NCI-H1436 (cell line): ENCODE data around the gene OTUD4.

ENCODE experiments used
- DNase-seq: peaks from one replicate; lab custom pipeline; 2025; lab: John Stamatoyannopoulos, UW

Gene OTUD4

GRCh38 chr4:145130788-145131399, 49.5 kb downstream of the OTUD4 start:
- DNase-seq = no peak

- no peak for DNase-seq
Measured at GRCh38 chr4:145130130-145130529, 50.3 kb downstream of the OTUD4 start.

GRCh38 chr4:145125396-145125795, 55.0 kb downstream of the OTUD4 start:
- DNase-seq = no peak

- no peak for DNase-seq
Measured at GRCh38 chr4:145108128-145108527, 72.3 kb downstream of the OTUD4 start.

- DNase-seq = no peak
Measured at GRCh38 chr4:145107126-145107525, 73.3 kb downstream of the OTUD4 start.

DNA sequence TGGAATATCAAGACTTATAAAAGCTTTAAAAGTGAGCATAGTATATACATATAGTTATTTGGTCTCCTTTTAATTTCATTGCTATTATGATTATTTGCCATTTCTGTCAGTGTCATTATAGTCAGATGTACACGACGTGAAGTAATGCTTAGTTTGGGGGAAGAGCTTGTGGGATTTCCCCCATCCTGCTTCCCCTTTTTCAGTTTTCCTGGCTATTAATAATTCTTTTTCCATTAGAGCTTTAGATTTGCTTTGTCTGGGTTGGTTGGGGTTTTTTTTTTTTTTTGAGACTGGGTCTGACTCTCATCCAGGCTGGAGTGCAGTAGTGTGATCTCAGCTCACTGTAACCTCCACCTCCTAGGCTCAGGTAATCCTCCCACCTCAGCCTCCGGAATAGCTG, 76.9 kb downstream of the OTUD4 start:
- no peak for DNase-seq

DNA sequence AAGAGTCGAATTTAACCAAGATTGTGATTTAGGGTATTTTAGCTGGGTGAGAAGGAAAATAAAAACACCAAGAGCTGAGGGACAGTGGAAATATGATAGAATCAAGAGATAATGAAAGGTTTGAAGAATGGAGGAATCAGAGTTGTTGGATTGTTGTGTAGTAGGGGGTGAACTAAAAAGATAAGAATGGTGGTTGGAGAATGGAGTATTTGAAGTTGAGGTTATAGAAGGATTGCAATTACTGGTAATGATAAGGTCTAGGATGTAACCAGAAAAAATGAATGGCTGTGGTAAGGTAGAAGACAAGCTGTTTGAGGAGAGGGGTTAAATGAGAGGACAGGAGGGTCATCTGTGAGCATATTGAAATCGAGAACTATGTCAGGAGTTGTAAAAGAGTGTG, 77.8 kb downstream of the OTUD4 start:
- no peak for DNase-seq

DNA sequence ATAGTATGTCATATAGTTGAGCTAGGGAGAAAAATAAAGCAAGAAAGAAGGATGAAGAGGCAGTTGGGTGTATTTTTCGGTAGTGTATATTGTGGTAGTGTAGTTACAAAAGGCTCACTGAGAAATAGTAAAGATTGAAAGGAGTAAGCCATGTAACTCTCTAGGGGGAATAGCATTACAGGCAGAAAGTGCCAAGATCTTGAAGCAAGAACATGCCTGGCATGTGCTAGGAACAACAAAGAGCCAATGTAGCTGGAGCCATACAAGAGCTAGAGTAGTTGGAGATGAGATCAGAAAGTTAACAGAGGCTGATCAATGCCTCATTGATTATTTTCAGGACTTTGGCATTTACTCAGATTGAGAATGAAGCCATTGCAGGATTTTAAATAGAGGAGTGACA, 79.3 kb downstream of the OTUD4 start:
- no peak for DNase-seq

DNA sequence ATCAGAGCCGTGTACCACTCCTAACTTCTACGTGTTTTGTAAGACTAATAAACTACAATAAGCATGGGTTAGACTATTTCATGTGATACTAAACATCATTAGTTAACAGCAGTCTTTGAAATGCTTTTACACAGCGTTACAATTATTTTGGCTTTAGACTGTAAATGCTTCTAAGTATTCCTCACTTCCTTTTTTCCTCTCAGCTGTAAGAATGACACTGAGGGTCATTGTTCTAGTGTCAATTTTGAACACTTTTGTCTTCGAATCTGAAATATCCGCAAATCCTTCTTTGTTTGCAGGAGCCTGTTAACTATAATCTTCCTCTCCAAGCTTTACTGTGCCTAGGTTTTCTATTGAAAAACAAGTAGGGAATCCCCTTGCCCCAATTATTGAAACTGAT, 80.7 kb downstream of the OTUD4 start:
- DNase-seq = no peak

- DNase-seq = no peak
Measured at GRCh38 chr4:145098675-145099037, 81.7 kb downstream of the OTUD4 start.

DNA sequence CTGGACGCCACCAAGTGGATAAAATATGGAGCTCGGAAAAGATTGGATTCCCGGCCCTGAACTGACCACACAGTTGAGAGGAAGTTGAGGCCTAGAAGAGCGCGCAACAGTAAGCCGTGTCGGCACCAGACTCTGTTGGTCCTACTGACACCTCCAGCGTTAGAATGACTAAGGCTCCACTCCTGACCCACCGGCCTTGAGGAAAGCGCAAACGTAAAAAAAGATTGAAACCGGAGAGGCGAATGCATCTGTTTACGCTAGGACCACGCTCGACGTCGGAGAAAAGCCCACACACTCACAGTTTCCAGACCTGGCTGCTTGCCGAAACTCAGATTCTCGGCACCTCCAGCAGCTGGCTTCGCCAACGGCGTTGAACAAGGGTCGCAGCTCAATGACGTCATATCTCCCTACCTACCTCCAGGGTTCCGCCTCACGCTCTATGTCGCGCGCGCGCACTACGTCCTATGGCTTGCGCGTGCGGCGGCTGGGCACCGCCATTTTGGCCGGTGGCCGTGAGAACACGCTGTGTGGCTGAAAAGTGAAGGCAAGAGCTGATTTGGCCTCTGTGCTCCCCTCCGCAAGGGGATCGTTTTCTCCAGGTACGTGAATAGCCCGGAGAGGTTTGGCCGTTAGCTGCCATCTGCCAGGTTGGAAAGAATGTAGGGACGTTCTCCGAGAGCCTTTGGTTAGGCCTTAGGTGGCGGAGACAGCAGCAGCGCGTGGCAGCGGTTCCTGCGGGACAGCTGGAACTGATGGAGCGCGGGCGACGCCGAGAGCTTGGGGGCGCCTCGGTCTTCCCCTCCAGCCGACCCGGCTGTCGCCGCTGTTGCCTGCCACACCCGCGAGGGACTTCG, 82.3 kb downstream of the OTUD4 start, which contains the start of the genes ABCE1 and ANAPC10:
ABCE1 (plus strand) TSS at position 491 of the 854 bp plus-strand sequence. CDS start 6,102 bp downstream, outside the sequence.
ANAPC10 (minus strand) TSS at position 376 of the 854 bp plus-strand sequence. CDS start 2,097 bp downstream, outside the sequence.
- DNase-seq = peak; percentile 97

DNA sequence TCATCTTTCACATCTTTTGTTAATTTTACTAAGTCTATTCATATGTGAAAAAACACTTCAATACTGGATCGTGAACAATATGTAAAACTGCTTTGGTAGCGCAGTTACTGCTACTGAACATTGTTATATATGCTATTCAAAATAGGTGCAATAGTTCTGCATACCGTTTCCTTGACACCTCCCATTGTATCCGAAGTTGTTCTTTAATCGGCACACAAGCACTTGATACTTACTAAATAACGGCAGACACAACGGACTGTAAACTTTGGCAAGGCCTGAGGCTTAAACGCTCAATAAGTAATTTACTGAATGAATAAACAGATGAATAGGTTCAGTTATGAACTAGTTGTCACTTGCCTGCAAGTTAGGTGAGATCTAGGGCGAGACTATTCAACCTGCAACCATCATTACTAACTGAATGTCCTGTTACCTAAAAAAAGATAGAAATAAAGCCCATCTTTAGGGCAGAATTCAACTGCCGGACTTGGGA, 83.0 kb downstream of the OTUD4 start:
- no peak for DNase-seq

DNA sequence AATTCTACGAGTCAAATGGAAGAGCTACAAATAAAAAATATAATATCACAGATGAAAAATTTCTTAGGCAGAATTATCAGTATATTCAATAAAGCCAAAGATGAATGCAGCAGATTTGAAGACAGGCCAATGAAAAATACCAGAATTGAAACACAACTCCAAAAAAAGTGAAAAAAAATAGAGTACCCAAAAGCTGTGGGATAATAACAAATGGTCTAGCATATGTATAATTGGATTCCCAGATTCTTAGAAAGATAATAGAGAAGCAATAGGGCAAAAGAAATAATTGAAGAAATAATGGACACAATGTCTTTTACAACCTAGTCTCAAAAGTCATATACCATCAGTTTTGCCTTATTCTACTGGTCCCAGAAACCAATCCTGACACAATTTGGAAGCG, 86.8 kb downstream of the OTUD4 start:
- no peak for DNase-seq

DNA sequence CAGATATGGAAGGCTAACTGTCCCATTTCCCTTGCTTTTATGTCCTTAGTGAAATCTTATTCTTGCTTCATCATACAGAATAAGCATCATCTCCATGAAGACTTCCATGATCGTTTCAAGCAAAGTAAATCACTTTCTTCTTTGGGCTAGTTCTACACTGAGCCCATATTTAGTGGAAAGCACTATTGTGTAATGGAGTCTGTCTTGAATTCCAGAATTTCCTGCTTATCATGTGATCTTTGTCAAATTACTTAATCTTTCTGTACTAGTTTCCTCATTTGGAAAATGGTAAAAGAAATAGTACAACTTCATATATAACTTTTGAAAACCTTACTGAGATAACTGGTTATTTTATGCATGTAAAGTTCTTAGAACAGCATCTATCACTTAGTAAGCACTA, 90.0 kb downstream of the OTUD4 start:
- DNase-seq = no peak

- no peak for DNase-seq
Measured at GRCh38 chr4:145083891-145084605, 96.3 kb downstream of the OTUD4 start.
